Mesendoderm (in vitro differentiated cells): ENCODE data around the gene C14orf93.

Source experiments
- DNase-seq: peaks from one replicate; pipeline ENCODE4 v3.0.0; 2013
- H2AK5ac ChIP-seq: 2 replicates; pipeline ENCODE4 v1.6.1; 2013; ENCODE audit warnings: low read length, inconsistent platforms
- H2BK120ac ChIP-seq: 2 replicates; pipeline ENCODE4 v1.6.1; 2013; ENCODE audit warnings: low read depth, mild to moderate bottlenecking, low read length, moderate library complexity, mixed read lengths
- H2BK15ac ChIP-seq: replicated peaks from 2 replicates; pipeline ENCODE4 v1.6.1; 2013; ENCODE audit warnings: low read depth, mild to moderate bottlenecking, moderate library complexity
- H2BK5ac ChIP-seq: 2 replicates; pipeline ENCODE4 v1.6.1; 2013; ENCODE audit warnings: low read length, inconsistent platforms
- H3K18ac ChIP-seq: 2 replicates; pipeline ENCODE4 v1.6.1; 2013; ENCODE audit warnings: mild to moderate bottlenecking, low read length, mixed read lengths
- H3K23ac ChIP-seq: one replicate; pipeline ENCODE4 v1.6.1; 2013; ENCODE audit warnings: low read length
- H3K27ac ChIP-seq: 2 replicates; pipeline ENCODE4 v1.5.1; 2013; ENCODE audit warnings: low read depth, mild to moderate bottlenecking, inconsistent platforms, low read length, moderate library complexity
- H3K27me3 ChIP-seq: 2 replicates; pipeline ENCODE4 v1.6.1; 2013; ENCODE audit warnings: low read length, control low read depth, mild to moderate bottlenecking, inconsistent platforms; ENCODE audit not compliant: insufficient read depth, poor library complexity
- H3K36me3 ChIP-seq: 2 replicates; pipeline ENCODE4 v1.6.1; 2013; ENCODE audit warnings: low read length, inconsistent platforms; ENCODE audit not compliant: control insufficient read depth, insufficient read depth
- H3K4ac ChIP-seq: one replicate; pipeline ENCODE4 v1.6.1; 2013; ENCODE audit warnings: low read depth, mild to moderate bottlenecking, low read length, moderate library complexity
- H3K4me1 ChIP-seq: 2 replicates; pipeline ENCODE4 v1.6.1; 2013; ENCODE audit warnings: low read depth, low read length, inconsistent platforms; ENCODE audit not compliant: control insufficient read depth
- H3K4me2 ChIP-seq: 2 replicates; pipeline ENCODE4 v1.6.1; 2013; ENCODE audit warnings: low read length
- H3K4me3 ChIP-seq: 2 replicates; pipeline ENCODE4 v1.5.1; 2013; ENCODE audit warnings: mild to moderate bottlenecking, low read length
- H3K56ac ChIP-seq: one replicate; pipeline ENCODE4 v1.6.1; 2013; ENCODE audit warnings: low read length
- H3K79me1 ChIP-seq: 2 replicates; pipeline ENCODE4 v1.6.1; 2013; ENCODE audit warnings: low read length, inconsistent platforms
- H3K79me2 ChIP-seq: 2 replicates; pipeline ENCODE4 v1.6.1; 2013; ENCODE audit warnings: mild to moderate bottlenecking, low read length; ENCODE audit not compliant: control insufficient read depth, insufficient read depth
- H3K9ac ChIP-seq: 2 replicates; pipeline ENCODE4 v1.6.1; 2013; ENCODE audit warnings: low read length, inconsistent platforms
- H4K5ac ChIP-seq: one replicate; pipeline ENCODE4 v1.6.1; 2013; ENCODE audit warnings: low read length
- H4K8ac ChIP-seq: one replicate; pipeline ENCODE4 v1.6.1; 2013; ENCODE audit warnings: low read depth, mild to moderate bottlenecking, control low read depth, low read length, moderate library complexity
- WGBS: extraction: QIAGEN DNeasy Blood & Tissue Kit; methylation state at CpG from one replicate; pipeline ENCODE4 v1.1.7; 2013; ENCODE audit warnings: low lambda C conversion rate, missing lambda C conversion rate; ENCODE audit not compliant: insufficient coverage; ENCODE audit errors: extremely low coverage; 5-methylcytosine and 5-hydroxymethylcytosine counted together

Gene C14orf93

DNA sequence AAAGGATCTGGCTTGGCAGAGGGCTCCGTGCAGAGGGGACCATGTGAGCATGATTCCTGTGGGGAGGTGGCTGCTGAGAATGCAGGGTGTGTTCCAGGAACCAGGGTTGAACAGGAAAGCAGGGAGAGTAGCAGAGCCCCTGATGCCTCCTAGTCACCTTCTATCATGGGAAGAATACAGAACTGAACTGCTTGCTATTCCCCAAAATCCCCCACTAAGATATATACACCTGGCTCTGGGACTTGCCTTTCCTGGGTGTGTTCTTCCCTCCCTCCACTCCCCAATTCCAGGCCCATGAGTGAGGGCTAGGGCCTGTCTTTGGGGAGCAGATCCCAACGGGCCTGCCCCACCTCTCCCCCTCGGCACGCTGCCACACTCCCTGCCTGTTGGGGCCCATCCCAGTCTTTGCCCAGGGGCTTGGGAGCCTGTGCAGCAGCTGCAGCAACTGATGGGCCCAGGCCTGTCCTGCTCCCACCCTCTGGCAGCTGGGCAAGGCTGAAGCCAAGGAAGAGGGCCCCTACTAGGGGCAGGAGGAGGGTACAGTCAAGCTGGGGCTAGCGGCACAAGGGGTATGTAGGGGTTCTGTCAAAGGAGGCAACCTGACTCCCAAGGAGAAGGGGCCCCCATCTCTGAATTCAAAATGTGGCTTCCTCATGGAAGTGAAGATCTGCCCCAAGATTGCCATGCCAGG is 30.8 kb downstream of the C14orf93 start:
- peak overlapping the region; percentile 90 for H3K23ac ChIP-seq
- H3K56ac ChIP-seq: peak overlapping the region; percentile 44
- no peak overlapping the region for H4K8ac ChIP-seq
- no peaks in the 10 kb centered on the region for H3K27me3 ChIP-seq
- no peak for DNase-seq
- H3K4ac ChIP-seq: no peak overlapping the region
- H4K5ac ChIP-seq: no peak overlapping the region
- WGBS: no CpG with 5 or more reads among the region's 5 CpGs
- H2BK5ac ChIP-seq: no peak overlapping the region
- H3K27ac ChIP-seq: no peak overlapping the region
- H2BK120ac ChIP-seq: no peak overlapping the region
- H3K9ac ChIP-seq: peak overlapping the region; percentile 43
- peaks cover 2% of the 10 kb centered on the region for H3K36me3 ChIP-seq
- peaks cover 9% of the 10 kb centered on the region for H3K79me1 ChIP-seq
- no peak overlapping the region for H2AK5ac ChIP-seq
- H3K4me1 ChIP-seq: peaks cover 21% of the 10 kb centered on the region
- no peak overlapping the region for H3K18ac ChIP-seq
- peak overlapping the region; percentile 21 for H3K4me2 ChIP-seq
- H3K4me3 ChIP-seq: no peak overlapping the region
- H3K79me2 ChIP-seq: peaks cover 25% of the 10 kb centered on the region
- no peak overlapping the region for H2BK15ac ChIP-seq

DNA sequence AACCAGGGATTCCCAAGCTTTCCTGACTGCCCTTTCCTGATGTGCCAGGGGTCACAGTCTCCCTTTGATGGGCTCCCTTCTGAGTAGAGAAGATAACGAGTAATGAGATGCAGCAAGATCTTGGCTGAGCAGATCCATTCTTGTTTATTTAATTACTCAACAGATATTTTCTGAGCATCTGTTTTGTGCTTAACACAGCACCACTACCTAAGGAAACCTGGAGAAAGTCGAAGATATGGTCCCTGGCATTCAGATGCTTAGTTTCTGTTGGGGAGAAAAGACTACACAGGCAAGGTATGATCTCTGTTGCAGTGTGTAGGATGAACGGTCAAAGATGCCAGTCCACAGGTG is 31.5 kb downstream of the C14orf93 start:
- Histone ChIP-seq H3K18ac (no peak overlapping the region), H3K4me3 (no peak overlapping the region), H3K27me3 (no peaks in the 10 kb centered on the region), H4K8ac (no peak overlapping the region), H3K4ac (no peak overlapping the region), H3K79me1 (peaks cover 10% of the 10 kb centered on the region), H3K27ac (peak overlapping the region; percentile 58), H3K36me3 (peaks cover 2% of the 10 kb centered on the region), H2AK5ac (no peak overlapping the region), H3K79me2 (peaks cover 25% of the 10 kb centered on the region), H2BK15ac (no peak overlapping the region), H3K23ac (no peak overlapping the region), H3K4me1 (peaks cover 21% of the 10 kb centered on the region), H3K4me2 (no peak overlapping the region), H2BK5ac (no peak overlapping the region), H2BK120ac (no peak overlapping the region), H4K5ac (no peak overlapping the region), H3K56ac (peak overlapping the region; percentile 31), H3K9ac (no peak overlapping the region)
- no CpG with 5 or more reads among the region's 3 CpGs for WGBS
- no peak for DNase-seq

DNA sequence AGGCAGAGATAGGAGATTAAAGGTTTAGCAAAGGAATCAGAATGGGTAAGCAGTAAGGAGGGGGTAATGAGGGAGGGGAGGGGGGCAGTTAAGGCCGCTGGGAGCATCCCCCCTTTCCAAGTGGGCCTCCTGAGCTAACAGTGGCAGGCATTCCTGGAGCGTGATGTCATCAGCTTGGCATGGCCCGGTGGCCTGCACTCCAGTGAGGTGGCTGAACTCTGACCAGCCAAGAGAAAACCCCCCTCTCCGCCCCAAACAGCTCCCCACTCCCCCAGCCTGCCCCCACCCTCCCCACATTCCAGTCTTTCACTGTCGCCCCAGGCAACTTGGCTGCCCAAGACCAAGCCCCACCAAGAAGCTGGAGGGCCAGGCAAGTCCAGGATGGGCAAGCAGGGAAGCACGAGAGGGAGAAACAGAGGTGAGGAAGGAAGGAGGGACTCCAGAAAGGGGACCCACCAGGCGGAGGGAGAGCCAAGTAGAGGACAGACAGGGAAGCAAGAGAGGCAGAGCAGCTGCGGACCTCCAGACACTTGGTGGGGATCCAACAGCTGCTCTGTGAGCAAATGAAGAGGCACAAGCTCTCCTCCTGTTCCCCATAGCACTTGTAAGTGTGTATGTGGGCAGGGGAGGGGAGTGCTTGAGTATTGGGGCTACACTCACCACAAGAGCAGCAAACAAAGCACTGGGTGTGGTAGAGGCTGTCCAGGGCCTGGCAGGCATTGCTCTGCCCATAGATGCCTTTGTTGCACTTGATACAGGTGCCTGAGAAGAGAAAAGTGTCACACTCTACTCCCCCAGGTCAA is 32.1 kb downstream of the C14orf93 start:
- H4K8ac ChIP-seq: no peak overlapping the region
- no peaks in the 10 kb centered on the region for H3K27me3 ChIP-seq
- peak overlapping the region; percentile 31 for H3K56ac ChIP-seq
- no peak overlapping the region for H2AK5ac ChIP-seq
- peaks cover 25% of the 10 kb centered on the region for H3K79me2 ChIP-seq
- no peak overlapping the region for H2BK120ac ChIP-seq
- H4K5ac ChIP-seq: no peak overlapping the region
- H3K4me1 ChIP-seq: peaks cover 21% of the 10 kb centered on the region
- H3K23ac ChIP-seq: no peak overlapping the region
- H3K18ac ChIP-seq: peak overlapping the region; percentile 43
- H3K9ac ChIP-seq: peak overlapping the region; percentile 1
- H3K4me2 ChIP-seq: no peak overlapping the region
- no peak overlapping the region for H2BK5ac ChIP-seq
- DNase-seq: peak; percentile 97
- H2BK15ac ChIP-seq: no peak overlapping the region
- H3K4ac ChIP-seq: peak overlapping the region; percentile 19
- H3K4me3 ChIP-seq: no peak overlapping the region
- peaks cover 11% of the 10 kb centered on the region for H3K79me1 ChIP-seq
- no CpG with 5 or more reads among the region's 8 CpGs for WGBS
- H3K36me3 ChIP-seq: peaks cover 3% of the 10 kb centered on the region
- H3K27ac ChIP-seq: peak overlapping the region; percentile 58

DNA sequence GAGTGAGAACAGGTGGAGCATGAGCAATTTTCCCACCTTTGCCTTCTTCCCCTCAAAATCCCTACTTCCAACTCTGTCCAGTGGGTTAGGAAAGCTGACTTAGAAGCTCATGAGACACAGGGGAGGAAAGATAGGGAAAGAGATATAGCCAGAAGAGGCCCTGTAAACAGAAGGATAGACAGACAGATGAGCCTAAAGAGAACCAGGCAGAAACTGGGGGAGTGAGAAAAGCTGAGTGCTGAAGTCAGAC is 32.6 kb downstream of the C14orf93 start:
- H3K79me1 ChIP-seq: peaks cover 12% of the 10 kb centered on the region
- no peak overlapping the region for H3K4me3 ChIP-seq
- H2BK15ac ChIP-seq: no peak overlapping the region
- no peak overlapping the region for H2BK5ac ChIP-seq
- peaks cover 21% of the 10 kb centered on the region for H3K4me1 ChIP-seq
- no peak for DNase-seq
- no peak overlapping the region for H3K4ac ChIP-seq
- H2AK5ac ChIP-seq: no peak overlapping the region
- H3K18ac ChIP-seq: peak overlapping the region; percentile 55
- peaks cover 25% of the 10 kb centered on the region for H3K79me2 ChIP-seq
- H3K4me2 ChIP-seq: no peak overlapping the region
- H3K9ac ChIP-seq: no peak overlapping the region
- no peaks in the 10 kb centered on the region for H3K27me3 ChIP-seq
- no peak overlapping the region for H4K8ac ChIP-seq
- H2BK120ac ChIP-seq: no peak overlapping the region
- peaks cover 6% of the 10 kb centered on the region for H3K36me3 ChIP-seq
- H3K27ac ChIP-seq: peak overlapping the region; percentile 57
- peak overlapping the region; percentile 28 for H3K56ac ChIP-seq
- H4K5ac ChIP-seq: no peak overlapping the region
- H3K23ac ChIP-seq: no peak overlapping the region

DNA sequence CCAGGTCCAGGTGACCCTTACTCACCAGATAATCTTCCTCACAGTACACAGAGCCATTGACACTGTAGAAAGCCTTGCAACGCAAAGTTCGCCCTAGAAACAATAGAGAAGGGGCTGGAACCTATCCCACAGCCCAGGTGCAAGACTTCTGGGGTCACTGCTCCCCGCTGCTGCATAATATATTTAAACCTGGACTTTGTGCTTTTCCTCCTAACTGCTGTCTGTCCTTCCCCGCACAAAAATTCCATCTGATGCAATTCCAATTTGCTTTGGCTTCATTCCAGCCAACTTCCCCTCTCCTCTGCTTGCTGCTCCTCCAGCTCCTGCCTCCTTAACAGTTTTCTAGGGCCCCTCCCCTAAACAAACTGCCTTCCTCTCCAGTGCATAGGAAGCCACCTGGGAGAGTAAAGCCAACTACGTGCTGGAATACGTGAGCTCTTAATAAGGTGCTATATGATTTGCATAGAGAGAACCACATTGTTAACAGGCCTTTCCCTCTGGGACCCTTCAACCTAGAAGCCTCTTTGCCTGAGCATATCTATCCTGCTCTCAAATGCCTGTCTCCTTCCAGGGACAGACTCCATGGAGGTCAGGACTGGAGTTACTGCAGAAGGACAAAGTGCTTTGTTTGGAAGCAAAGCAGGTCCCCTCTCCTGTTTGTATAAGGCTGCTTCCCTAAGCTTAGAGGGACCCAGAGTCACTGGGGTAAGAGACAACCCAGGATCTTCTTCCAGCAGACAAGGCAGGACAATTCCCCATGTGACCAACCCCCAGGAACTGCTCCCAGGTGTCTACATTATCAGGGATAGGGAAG is 33.1 kb downstream of the C14orf93 start:
- no peak overlapping the region for H2BK120ac ChIP-seq
- H3K79me2 ChIP-seq: peaks cover 22% of the 10 kb centered on the region
- H3K36me3 ChIP-seq: peaks cover 9% of the 10 kb centered on the region
- no CpG with 5 or more reads among the region's 6 CpGs for WGBS
- H2AK5ac ChIP-seq: no peak overlapping the region
- H3K4ac ChIP-seq: no peak overlapping the region
- no peak overlapping the region for H4K5ac ChIP-seq
- peak overlapping the region; percentile 55 for H3K18ac ChIP-seq
- H3K4me1 ChIP-seq: peaks cover 21% of the 10 kb centered on the region
- H3K27me3 ChIP-seq: no peaks in the 10 kb centered on the region
- H4K8ac ChIP-seq: no peak overlapping the region
- H3K27ac ChIP-seq: peak overlapping the region; percentile 57
- H3K4me2 ChIP-seq: no peak overlapping the region
- H3K9ac ChIP-seq: peak overlapping the region; percentile 1
- peak overlapping the region; percentile 28 for H3K56ac ChIP-seq
- peak; percentile 78 for DNase-seq
- H3K23ac ChIP-seq: no peak overlapping the region
- no peak overlapping the region for H3K4me3 ChIP-seq
- H3K79me1 ChIP-seq: peaks cover 13% of the 10 kb centered on the region
- no peak overlapping the region for H2BK15ac ChIP-seq
- no peak overlapping the region for H2BK5ac ChIP-seq
